Measurements from ENCODE around the gene CPT2. TPM values are rescaled to one million over a fixed set of nuclear protein-coding genes. Genes with fewer than 3 reads are reported as not detected.

Gene CPT2
- total and polyA plus RNA-seq, 2 of the 13 experiments (the other 11 are each of a cell fraction or from before 2014, with no cell fraction given), result 12.6 to 14.6 TPM

GRCh38 chr1:53196485-53197290, at the start of gene CPT2 (continued):
- TF ChIP-seq GABPB1 (CRISPR knock-in tag; IDR thresholded peaks at IDR 0.05) (peak; percentile 93), ZBTB8A (CRISPR knock-in tag; IDR thresholded peaks at IDR 0.05; ENCODE audit: borderline replicate concordance, low read depth) (no peak), RBM39 (IDR thresholded peaks at IDR 0.05; ENCODE audit: low read depth, low read length, poor library complexity, severe bottlenecking) (peak; percentile 72), PAX8 (CRISPR knock-in tag; IDR thresholded peaks at IDR 0.05; ENCODE audit: borderline replicate concordance) (no peak), CENPX (CRISPR knock-in tag; IDR thresholded peaks at IDR 0.05) (no peak), ATM (IDR thresholded peaks at IDR 0.05; ENCODE audit: borderline replicate concordance) (no peak), ZFY (CRISPR knock-in tag; IDR thresholded peaks at IDR 0.05) (peak; percentile 90), ZNF235 (CRISPR knock-in tag; IDR thresholded peaks at IDR 0.05; ENCODE audit: borderline replicate concordance) (0 out of 2 replicates have a peak, but pooled peaks have one; percentile 53), CTCF (CRISPR knock-in tag; IDR thresholded peaks at IDR 0.05) (no peak), DNMT1 (CRISPR knock-in tag; IDR thresholded peaks at IDR 0.05) (no peak), ZNF691 (CRISPR knock-in tag; IDR thresholded peaks at IDR 0.05; ENCODE audit: borderline replicate concordance, low read depth) (peak; percentile 74), HMGXB4 (CRISPR knock-in tag; IDR thresholded peaks at IDR 0.05; ENCODE audit: borderline replicate concordance in 1 of 2, low read depth in 1 of 2) (peak in 1 of 2 experiments; percentile 24; a peak in 2 of 4 replicates), SP4 (CRISPR knock-in tag; IDR thresholded peaks at IDR 0.05) (peak; percentile 89), ZBED4 (CRISPR knock-in tag; IDR thresholded peaks at IDR 0.05; ENCODE audit: borderline replicate concordance) (0 out of 2 replicates have a peak, but pooled peaks have one; percentile 13)
